GM23248 (cell line): ENCODE data around the gene C1QC.

ENCODE experiments used
- EZH2 ChIP-seq: fragments of 200-600 bp; sonication (generic); IDR thresholded peaks from 2 replicates; pipeline ENCODE4 v1.6.1; 2018; ENCODE audit warnings: antibody characterized with exemption, mild to moderate bottlenecking; ENCODE audit not compliant: insufficient read depth, poor library complexity, severe bottlenecking
- EZH2phosphoT487 ChIP-seq: fragments of 200-600 bp; sonication (generic); IDR thresholded peaks from 2 replicates; pipeline ENCODE4 v1.6.1; 2018; ENCODE audit warnings: antibody characterized with exemption, moderate library complexity, mild to moderate bottlenecking, low read depth; ENCODE audit not compliant: insufficient read depth

- TF ChIP-seq EZH2 (no peak), EZH2phosphoT487 (no peak)
Observed at GRCh38 chr1:22641247-22641646, 2.2 kb upstream of the C1QC start.
